GM21529 (cell line): Measurements from ENCODE around the gene ACBD7.

Source experiments
- ATAC-seq: cut with Tn5 transposase; IDR thresholded peaks from one replicate; pipeline ENCODE4 v1.9.1; 2021; ENCODE audit not compliant: unreplicated experiment

Gene ACBD7

DNA sequence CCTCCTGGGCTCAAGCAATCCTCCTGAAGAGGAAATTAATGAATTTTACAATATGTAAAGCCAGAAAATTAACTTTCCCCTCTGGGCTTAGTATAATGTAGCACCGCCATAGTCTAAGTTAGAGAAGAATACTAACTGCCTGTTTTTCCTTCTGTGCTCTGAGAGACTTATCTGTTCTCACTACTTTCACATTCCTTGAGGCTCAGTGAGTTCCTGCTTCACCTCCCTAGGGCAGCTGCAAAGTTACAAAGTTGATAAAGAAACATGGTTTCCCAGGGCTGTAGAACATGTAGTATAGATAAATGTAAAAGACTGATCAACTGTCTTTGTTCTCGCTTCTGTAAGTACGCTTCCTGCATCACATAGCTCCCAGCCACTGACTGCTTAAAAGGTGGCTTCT, 60.8 kb downstream of the ACBD7 start:
- no peak for ATAC-seq
